ENCODE measurements around the gene DLGAP1. TPM values are rescaled to one million over a fixed set of nuclear protein-coding genes. Genes with fewer than 3 reads are reported as not detected.

Gene DLGAP1
- total and polyA plus RNA-seq, 2 of the 13 experiments (the other 11 are each of a cell fraction or from before 2014, with no cell fraction given) = 0.01 TPM; not detected in 1

DNA sequence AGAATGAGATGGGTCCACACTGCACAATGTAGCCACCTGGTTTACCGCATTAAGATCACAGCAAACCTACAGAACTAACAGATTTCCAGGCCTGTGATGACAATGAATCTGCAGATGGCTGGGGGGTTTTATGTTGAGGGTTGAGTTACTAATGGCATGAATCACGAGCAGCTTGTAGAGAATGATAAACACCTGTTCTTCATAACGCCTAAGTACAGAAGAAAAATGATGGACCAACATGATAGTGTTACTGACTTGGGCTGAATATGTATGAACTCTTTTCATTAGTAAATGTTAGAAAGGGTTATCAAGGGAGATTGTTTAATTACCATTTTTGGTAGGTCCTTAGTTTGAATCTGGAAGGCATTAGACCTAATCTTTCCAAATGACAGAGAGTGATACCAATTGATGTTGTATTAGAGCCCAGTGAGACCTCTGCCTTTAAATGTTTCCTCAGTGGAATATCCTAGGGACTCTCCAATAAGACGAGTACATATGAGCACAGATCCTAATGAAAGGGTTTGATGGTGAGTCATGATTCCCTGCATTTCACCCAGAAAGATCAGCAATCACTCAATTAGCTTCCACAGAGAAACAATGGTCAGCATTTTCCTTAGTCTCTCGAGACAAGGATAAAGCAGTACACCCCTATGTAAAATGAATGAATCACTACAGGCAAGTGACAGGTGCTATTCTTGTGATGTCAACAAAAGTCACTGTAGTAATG lies 243.8 kb downstream of the DLGAP1 start:
- WGBS (ENCODE audit: low lambda C conversion rate) = 2% methylated on average over 5 of the region's 5 CpGs
- no peaks in the 10 kb centered on the region for H3K79me2 ChIP-seq (ENCODE audit: insufficient read depth, low read length)
- ATAC-seq (no peak), DNase-seq (ENCODE audit: low spot score) (no peak), FAIRE-seq (no peak)
- H3K27me3 ChIP-seq (ENCODE audit: control insufficient read depth in 1 of 2, insufficient read depth in 2 of 2, low read length in 2 of 2) = no peaks in the 10 kb centered on the region
- H3K9me3 ChIP-seq (ENCODE audit: low read length) = no peaks in the 10 kb centered on the region
- BruUV-seq (replicated peaks) = no TSS peak
- in situ Hi-C loops (cut with HindIII; ENCODE audit: extremely low pct_ligation_motif_present, low pct_unique_long_range_greater_than_20kb) = no loop called here
- H3K4me2 ChIP-seq (ENCODE audit: low read depth, low read length) = no peak overlapping the region
- H3K4me1 ChIP-seq (ENCODE audit: insufficient read depth, low read length) = no peaks in the 10 kb centered on the region
- no peak overlapping the region for H3K9ac ChIP-seq (ENCODE audit: insufficient read depth, low read depth, low read length)
- intact Hi-C loops (cut with micrococcal nuclease; ENCODE audit: unreplicated experiment) = no loop called here
- TF ChIP-seq ZNF12 (CRISPR knock-in tag; IDR thresholded peaks at IDR 0.05) = no peak
- TF ChIP-seq ETV6 (CRISPR knock-in tag; conservative IDR thresholded peaks at IDR 0.05) = no peak
- TF ChIP-seq ZNF737 (CRISPR knock-in tag; IDR thresholded peaks at IDR 0.05; ENCODE audit: borderline replicate concordance) = no peak
- TF ChIP-seq ZNF724P (CRISPR knock-in tag; IDR thresholded peaks at IDR 0.05; ENCODE audit: borderline replicate concordance) = no peak
- no peak for TF ChIP-seq ZNF441 (CRISPR knock-in tag; IDR thresholded peaks at IDR 0.05; ENCODE audit: borderline replicate concordance)
- no peak for TF ChIP-seq ZNF777 (CRISPR knock-in tag; IDR thresholded peaks at IDR 0.05)
- TF ChIP-seq, protein P1, sequence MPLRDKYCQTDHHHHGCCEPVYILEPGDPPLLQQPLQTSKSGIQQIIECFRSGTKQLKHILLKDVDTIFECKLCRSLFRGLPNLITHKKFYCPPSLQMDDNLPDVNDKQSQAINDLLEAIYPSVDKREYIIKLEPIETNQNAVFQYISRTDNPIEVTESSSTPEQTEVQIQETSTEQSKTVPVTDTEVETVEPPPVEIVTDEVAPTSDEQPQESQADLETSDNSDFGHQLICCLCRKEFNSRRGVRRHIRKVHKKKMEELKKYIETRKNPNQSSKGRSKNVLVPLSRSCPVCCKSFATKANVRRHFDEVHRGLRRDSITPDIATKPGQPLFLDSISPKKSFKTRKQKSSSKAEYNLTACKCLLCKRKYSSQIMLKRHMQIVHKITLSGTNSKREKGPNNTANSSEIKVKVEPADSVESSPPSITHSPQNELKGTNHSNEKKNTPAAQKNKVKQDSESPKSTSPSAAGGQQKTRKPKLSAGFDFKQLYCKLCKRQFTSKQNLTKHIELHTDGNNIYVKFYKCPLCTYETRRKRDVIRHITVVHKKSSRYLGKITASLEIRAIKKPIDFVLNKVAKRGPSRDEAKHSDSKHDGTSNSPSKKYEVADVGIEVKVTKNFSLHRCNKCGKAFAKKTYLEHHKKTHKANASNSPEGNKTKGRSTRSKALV (CRISPR knock-in tag; IDR thresholded peaks at IDR 0.05) = no peak
- no peak for TF ChIP-seq RNF2 (conservative IDR thresholded peaks at IDR 0.05; ENCODE audit: low read depth)
- no peak for TF ChIP-seq SUZ12 (IDR thresholded peaks at IDR 0.05; ENCODE audit: low read depth, low read length)
- no peak for TF ChIP-seq ZNF17 (CRISPR knock-in tag; IDR thresholded peaks at IDR 0.05)
- TF ChIP-seq, protein P2, sequence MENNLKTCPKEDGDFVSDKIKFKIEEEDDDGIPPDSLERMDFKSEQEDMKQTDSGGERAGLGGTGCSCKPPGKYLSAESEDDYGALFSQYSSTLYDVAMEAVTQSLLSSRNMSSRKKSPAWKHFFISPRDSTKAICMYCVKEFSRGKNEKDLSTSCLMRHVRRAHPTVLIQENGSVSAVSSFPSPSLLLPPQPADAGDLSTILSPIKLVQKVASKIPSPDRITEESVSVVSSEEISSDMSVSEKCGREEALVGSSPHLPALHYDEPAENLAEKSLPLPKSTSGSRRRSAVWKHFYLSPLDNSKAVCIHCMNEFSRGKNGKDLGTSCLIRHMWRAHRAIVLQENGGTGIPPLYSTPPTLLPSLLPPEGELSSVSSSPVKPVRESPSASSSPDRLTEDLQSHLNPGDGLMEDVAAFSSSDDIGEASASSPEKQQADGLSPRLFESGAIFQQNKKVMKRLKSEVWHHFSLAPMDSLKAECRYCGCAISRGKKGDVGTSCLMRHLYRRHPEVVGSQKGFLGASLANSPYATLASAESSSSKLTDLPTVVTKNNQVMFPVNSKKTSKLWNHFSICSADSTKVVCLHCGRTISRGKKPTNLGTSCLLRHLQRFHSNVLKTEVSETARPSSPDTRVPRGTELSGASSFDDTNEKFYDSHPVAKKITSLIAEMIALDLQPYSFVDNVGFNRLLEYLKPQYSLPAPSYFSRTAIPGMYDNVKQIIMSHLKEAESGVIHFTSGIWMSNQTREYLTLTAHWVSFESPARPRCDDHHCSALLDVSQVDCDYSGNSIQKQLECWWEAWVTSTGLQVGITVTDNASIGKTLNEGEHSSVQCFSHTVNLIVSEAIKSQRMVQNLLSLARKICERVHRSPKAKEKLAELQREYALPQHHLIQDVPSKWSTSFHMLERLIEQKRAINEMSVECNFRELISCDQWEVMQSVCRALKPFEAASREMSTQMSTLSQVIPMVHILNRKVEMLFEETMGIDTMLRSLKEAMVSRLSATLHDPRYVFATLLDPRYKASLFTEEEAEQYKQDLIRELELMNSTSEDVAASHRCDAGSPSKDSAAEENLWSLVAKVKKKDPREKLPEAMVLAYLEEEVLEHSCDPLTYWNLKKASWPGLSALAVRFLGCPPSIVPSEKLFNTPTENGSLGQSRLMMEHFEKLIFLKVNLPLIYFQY (CRISPR knock-in tag; IDR thresholded peaks at IDR 0.05; ENCODE audit: borderline replicate concordance) = no peak
- TF ChIP-seq ZNF232 (CRISPR knock-in tag; IDR thresholded peaks at IDR 0.05; ENCODE audit: borderline replicate concordance) = no peak
- no peak for TF ChIP-seq TGIF2 (CRISPR knock-in tag; IDR thresholded peaks at IDR 0.05)
- no peak for TF ChIP-seq FOXP1 (IDR thresholded peaks at IDR 0.05)
- no peak for TF ChIP-seq FOXP1 (CRISPR knock-in tag; IDR thresholded peaks at IDR 0.05)
- no peak for TF ChIP-seq CHD4 (IDR thresholded peaks at IDR 0.05; ENCODE audit: borderline replicate concordance, low read length)
- no peak for TF ChIP-seq SCMH1 (CRISPR knock-in tag; IDR thresholded peaks at IDR 0.05; ENCODE audit: borderline replicate concordance)
- no peaks in the 10 kb centered on the region for H4K20me1 ChIP-seq (ENCODE audit: insufficient read depth, low read length)
- ChIA-PET POLR2A (no interaction called here), CTCF (ENCODE audit: low intra/inter-chr PET ratio, low total read pairs) (no interaction called here)
- no peak overlapping the region for H2AFZ ChIP-seq (ENCODE audit: low read length)
- H3K27ac ChIP-seq (ENCODE audit: extremely low read length, insufficient read depth, low read length) = no peak overlapping the region
- H3K4me3 ChIP-seq (replicated peaks in 1 of 3; ENCODE audit: insufficient read depth in 1 of 3, low read depth in 2 of 3, low read length in 3 of 3) = no peak overlapping the region
- no peaks in the 10 kb centered on the region for H3K36me3 ChIP-seq (replicated peaks in 1 of 2; ENCODE audit: control insufficient read depth in 1 of 2, insufficient read depth in 2 of 2, low read length in 2 of 2)

All from HepG2 (cell line).